ENCODE data around the gene PGS1.

Gene PGS1

GRCh38 chr17:78345791-78346494 lies 32.5 kb upstream of the PGS1 start:
- FAIRE-seq (peak; percentile 30), DNase-seq (ENCODE audit: low spot score) (no peak)

- DNase-seq (ENCODE audit: low spot score): no peak
- no peak for FAIRE-seq
Observed at GRCh38 chr17:78346605-78347250, 31.7 kb upstream of the PGS1 start.

- DNase-seq (ENCODE audit: low spot score) (no peak), FAIRE-seq (no peak)
Observed at GRCh38 chr17:78347453-78347852, 31.0 kb upstream of the PGS1 start.

- FAIRE-seq (no peak), DNase-seq (ENCODE audit: low spot score) (no peak)
Observed at GRCh38 chr17:78348055-78348770, 30.2 kb upstream of the PGS1 start.

- FAIRE-seq (no peak), DNase-seq (ENCODE audit: low spot score) (no peak)
Observed at GRCh38 chr17:78349891-78350642, 28.4 kb upstream of the PGS1 start.

- FAIRE-seq (peak; percentile 58), DNase-seq (ENCODE audit: low spot score) (no peak)
Observed at GRCh38 chr17:78351449-78352006, 26.9 kb upstream of the PGS1 start.

- DNase-seq (ENCODE audit: low spot score) (no peak), FAIRE-seq (no peak)
Observed at GRCh38 chr17:78353834-78354233, 24.6 kb upstream of the PGS1 start.

- DNase-seq (ENCODE audit: low spot score) (no peak), FAIRE-seq (no peak)
Observed at GRCh38 chr17:78355045-78355641, 23.3 kb upstream of the PGS1 start.

- DNase-seq (ENCODE audit: low spot score) (no peak), FAIRE-seq (peak; percentile 79)
Observed at GRCh38 chr17:78355701-78356100, 22.7 kb upstream of the PGS1 start.

GRCh38 chr17:78356101-78356713 lies 22.2 kb upstream of the PGS1 start:
- FAIRE-seq (no peak), DNase-seq (ENCODE audit: low spot score) (no peak)

- peak; percentile 50 for FAIRE-seq
- peak; percentile 57 for DNase-seq (ENCODE audit: low spot score)
Observed at GRCh38 chr17:78357177-78357586, 21.3 kb upstream of the PGS1 start.

- FAIRE-seq: peak; percentile 67
- DNase-seq (ENCODE audit: low spot score): no peak
Observed at GRCh38 chr17:78357672-78358537, 20.5 kb upstream of the PGS1 start.

- DNase-seq (ENCODE audit: low spot score): no peak
- FAIRE-seq: no peak
Observed at GRCh38 chr17:78358538-78359320, 19.7 kb upstream of the PGS1 start.

GRCh38 chr17:78359321-78359996 lies 19.0 kb upstream of the PGS1 start:
- FAIRE-seq (no peak), DNase-seq (ENCODE audit: low spot score) (peak; percentile 63)

GRCh38 chr17:78359997-78360370 lies 18.5 kb upstream of the PGS1 start, which contains the start of gene SOCS3:
Gene SOCS3, minus strand, starts transcription at chr17:78360077. Its CDS starts 982 bp downstream, at chr17:78359095.
- DNase-seq (ENCODE audit: low spot score) (peak; percentile 98), FAIRE-seq (peak; percentile 56)

GRCh38 chr17:78360371-78361224 lies 17.9 kb upstream of the PGS1 start:
- FAIRE-seq (peak; percentile 52), DNase-seq (ENCODE audit: low spot score) (peak; percentile 96)

GRCh38 chr17:78361225-78361701 lies 17.2 kb upstream of the PGS1 start:
- DNase-seq (ENCODE audit: low spot score): no peak
- no peak for FAIRE-seq
